IMR-90 (cell line): ENCODE measurements around the gene MRTFB. TPM values are rescaled to one million over a fixed set of nuclear protein-coding genes. Genes with fewer than 3 reads are reported as not detected.

Source experiments
- ATAC-seq: fragments of 200-7000 bp; cut with Tn5 transposase; 2 replicates; pipeline ENCODE4 v1.9.1; 2020; ENCODE audit warnings: low read depth, mild to moderate bottlenecking, moderate library complexity
- BruUV-seq: library from RNA; stranded (reverse); fragments of 400-500 nt; replicated peaks from 2 replicates; lab custom pipeline; 2021; lab: Mats Ljungman, UMichigan
- CTCF ChIA-PET: fragments of 300-600 bp; formaldehyde crosslinking; extraction: SDS; loops from one replicate; lab custom pipeline; 2021; ENCODE audit warnings: antibody characterized with exemption; lab: Yijun Ruan, JAX
- POLR2A ChIA-PET: fragments of 300-600 bp; sonication (Branson Sonifier 250); formaldehyde crosslinking; loops from one replicate; lab custom pipeline; 2022; ENCODE audit warnings: antibody characterized with exemption; ENCODE audit not compliant: unreplicated experiment; lab: Charles Lee
- DNase-seq: peaks from one replicate; pipeline ENCODE4 v3.0.0; 2013
- H2AFZ ChIP-seq: replicated peaks from 2 replicates; pipeline ENCODE3; 2013; ENCODE audit warnings: low read length, mild to moderate bottlenecking; ENCODE audit not compliant: poor library complexity
- H2AK5ac ChIP-seq: 2 replicates; pipeline ENCODE4 v1.6.1; 2013; ENCODE audit warnings: low read depth, low read length, inconsistent platforms
- H2AK9ac ChIP-seq: replicated peaks from 2 replicates; pipeline ENCODE3; 2013; ENCODE audit warnings: mild to moderate bottlenecking, low read depth, low read length, moderate library complexity; ENCODE audit not compliant: poor library complexity
- H2BK120ac ChIP-seq: 2 replicates; pipeline ENCODE4 v1.6.1; 2013; ENCODE audit warnings: low read depth, low read length, inconsistent platforms
- H2BK15ac ChIP-seq: 3 replicates; pipeline ENCODE4 v1.6.1; 2013; ENCODE audit warnings: low read depth, low read length, inconsistent platforms
- H2BK20ac ChIP-seq: 2 replicates; pipeline ENCODE4 v1.6.1; 2013; ENCODE audit warnings: low read depth, mild to moderate bottlenecking, inconsistent platforms, low read length, moderate library complexity
- H2BK5ac ChIP-seq: 2 replicates; pipeline ENCODE4 v1.6.1; 2013; ENCODE audit warnings: mild to moderate bottlenecking, low read depth, low read length, inconsistent platforms; ENCODE audit not compliant: poor library complexity, severe bottlenecking
- H3K14ac ChIP-seq: replicated peaks from 2 replicates; pipeline ENCODE4 v1.6.1; 2013; ENCODE audit warnings: low read depth, low read length, inconsistent platforms
- H3K18ac ChIP-seq: 2 replicates; pipeline ENCODE4 v1.6.1; 2013; ENCODE audit warnings: low read depth, low read length, control low read depth
- H3K23ac ChIP-seq: 2 replicates; pipeline ENCODE4 v1.6.1; 2013; ENCODE audit warnings: low read depth, low read length, inconsistent platforms
- H3K27ac ChIP-seq: 2 replicates; pipeline ENCODE4 v1.5.1; 2013; ENCODE audit warnings: mild to moderate bottlenecking, control low read depth, low read length; ENCODE audit not compliant: insufficient read depth
- H3K27me3 ChIP-seq: 2 replicates; pipeline ENCODE4 v1.6.1; 2013; ENCODE audit warnings: low read length; ENCODE audit not compliant: control insufficient read depth, insufficient read depth
- H3K36me3 ChIP-seq: 2 replicates; pipeline ENCODE4 v1.6.1; 2013; ENCODE audit warnings: low read length, mixed read lengths; ENCODE audit not compliant: control insufficient read depth, insufficient read depth
- H3K4ac ChIP-seq: 2 replicates; pipeline ENCODE4 v1.6.1; 2013; ENCODE audit warnings: low read depth, low read length, inconsistent platforms
- H3K4me1 ChIP-seq: 2 replicates; pipeline ENCODE4 v1.6.1; 2013; ENCODE audit warnings: low read length, mixed read lengths; ENCODE audit not compliant: control insufficient read depth, insufficient read depth
- H3K4me2 ChIP-seq: 2 replicates; pipeline ENCODE4 v1.6.1; 2013; ENCODE audit warnings: low read depth, mild to moderate bottlenecking, control low read depth, low read length, moderate library complexity
- H3K4me3 ChIP-seq: 2 replicates; pipeline ENCODE4 v1.5.1; 2013; ENCODE audit warnings: low read depth, mild to moderate bottlenecking, control low read depth, low read length, moderate library complexity; ENCODE audit not compliant: insufficient read depth
- H3K56ac ChIP-seq: 2 replicates; pipeline ENCODE4 v1.6.1; 2013; ENCODE audit warnings: low read length, inconsistent platforms; ENCODE audit not compliant: insufficient read depth; ENCODE audit errors: extremely low read depth
- H3K79me1 ChIP-seq, 2 experiments: 2 replicates each; pipeline ENCODE4 v1.6.1; 2013; ENCODE audit warnings: low read length in 2 of 2, inconsistent platforms in 1 of 2, low read depth in 1 of 2
- H3K9ac ChIP-seq: 2 replicates; pipeline ENCODE4 v1.6.1; 2013; ENCODE audit warnings: low read depth, low read length, control low read depth
- H3K9me1 ChIP-seq: 2 replicates; pipeline ENCODE4 v1.6.1; 2013; ENCODE audit warnings: low read length, inconsistent platforms; ENCODE audit not compliant: insufficient read depth
- H3K9me3 ChIP-seq: 2 replicates; pipeline ENCODE4 v1.6.1; 2013; ENCODE audit warnings: low read length; ENCODE audit not compliant: control insufficient read depth, insufficient read depth
- H4K20me1 ChIP-seq: 2 replicates; pipeline ENCODE4 v1.6.1; 2013; ENCODE audit warnings: low read length, inconsistent platforms; ENCODE audit not compliant: insufficient read depth
- H4K5ac ChIP-seq: 2 replicates; pipeline ENCODE4 v1.6.1; 2013; ENCODE audit warnings: mild to moderate bottlenecking, low read depth, low read length, control low read depth
- H4K8ac ChIP-seq, 2 experiments: 2 replicates each; pipeline ENCODE4 v1.6.1; 2013; ENCODE audit warnings: low read depth in 2 of 2, low read length in 2 of 2, control low read depth in 1 of 2, inconsistent platforms in 1 of 2
- H4K91ac ChIP-seq: 2 replicates; pipeline ENCODE4 v1.6.1; 2013; ENCODE audit warnings: low read depth, low read length, inconsistent platforms; ENCODE audit not compliant: insufficient read depth
- BHLHE40 ChIP-seq: fragments of 150-350 bp; IDR thresholded peaks from 2 replicates; pipeline ENCODE4 v1.6.1; 2016; ENCODE audit warnings: mild to moderate bottlenecking, low read depth, low read length
- MXI1 ChIP-seq: IDR thresholded peaks from 2 replicates; pipeline ENCODE4 v1.6.1; 2012; ENCODE audit warnings: low read depth, mild to moderate bottlenecking, low read length, moderate library complexity, borderline replicate concordance
- WGBS, 2 experiments: methylation state at CpG; one replicate each; pipeline versions ENCODE4 v1.1.5 to v1.1.7; 2013; ENCODE audit warnings: missing lambda C conversion rate in 2 of 2; ENCODE audit not compliant: insufficient read length in 1 of 2; ENCODE audit errors: extremely low coverage in 2 of 2; 5-methylcytosine and 5-hydroxymethylcytosine counted together
- dilution Hi-C: fragments of 300-500 bp; cut with HindIII; formaldehyde crosslinking; loops from one replicate; pipeline ENCODE4 v1.14.3; 2018; ENCODE audit warnings: low sequenced_read_pairs; ENCODE audit not compliant: unreplicated experiment
- in situ Hi-C: fragments of 300-500 bp; cut with MboI; formaldehyde crosslinking; loops from 3 replicates; pipeline ENCODE4 v1.14.3; 2019; ENCODE audit warnings: low sequenced_read_pairs, inconsistent platforms, mixed read lengths
- intact Hi-C: fragments of 100-400 bp; cut with micrococcal nuclease; formaldehyde crosslinking; loops from 2 replicates; pipeline ENCODE4 v1.10.0; 2022
- polyA plus RNA-seq, 3 experiments: library from polyadenylated mRNA; depleted of rRNA; stranded (reverse); fragments of >200 nt; gene quantifications; 2 replicates each; pipeline ENCODE4 v1.2.3, GENCODE V29; 2012; ENCODE audit warnings: low replicate concordance in 1 of 3
- total RNA-seq: library from RNA; depleted of rRNA; stranded (reverse); fragments of >200 nt; gene quantifications from 2 replicates; pipeline ENCODE4 v1.2.3, GENCODE V29; 2012

MRTFB gene
- total and polyA plus RNA-seq, 2 of the 4 experiments (the other 2 are of a cell fraction): 4.4 to 5.4 TPM

DNA sequence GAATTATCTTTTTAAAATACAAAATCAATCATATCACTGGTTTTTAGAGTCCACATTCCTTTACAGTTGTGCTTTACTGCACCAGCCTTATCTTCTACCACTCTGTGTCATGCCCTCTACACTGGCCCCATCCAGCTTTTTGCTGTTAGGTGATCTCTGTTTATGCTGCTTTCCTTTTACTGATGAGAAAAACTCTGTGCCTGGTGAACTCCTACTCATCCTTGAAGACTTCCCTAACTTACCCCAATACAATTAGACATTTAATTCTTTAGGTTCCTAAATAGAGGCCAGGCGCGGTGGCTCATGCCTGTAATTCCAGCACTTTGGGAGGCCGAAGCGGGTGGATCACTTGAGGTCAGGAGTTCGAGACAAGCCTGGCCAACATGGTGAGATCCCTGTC lies 64.6 kb downstream of the MRTFB start:
- DNase-seq: no peak
- in situ Hi-C loops: no loop called here
- POLR2A ChIA-PET: no interaction called here

More for the DNA sequence above, 64.6 kb downstream of the MRTFB start:
- H3K9me1 ChIP-seq: no peaks in the 10 kb centered on the region
- no peak overlapping the region for H4K8ac ChIP-seq
- no peak overlapping the region for H2AK9ac ChIP-seq
- H3K4me2 ChIP-seq: no peak overlapping the region
- H3K9ac ChIP-seq: no peak overlapping the region
- H2BK120ac ChIP-seq: no peak overlapping the region
- no peak overlapping the region for H2AK5ac ChIP-seq
- H2BK20ac ChIP-seq: no peak overlapping the region
- H3K18ac ChIP-seq: no peak overlapping the region
- no peak for ATAC-seq
- no peak overlapping the region for H2AFZ ChIP-seq
- no peak overlapping the region for H2BK15ac ChIP-seq
- H3K27ac ChIP-seq: no peak overlapping the region
- H4K91ac ChIP-seq: no peak overlapping the region
- H3K4ac ChIP-seq: no peak overlapping the region
- no TSS peak for BruUV-seq
- peaks cover 2% of the 10 kb centered on the region for H3K4me1 ChIP-seq
- H3K14ac ChIP-seq: no peak overlapping the region
- no peak overlapping the region for H3K4me3 ChIP-seq
- peaks cover 6 to 8% of the 10 kb centered on the region in 2 experiments; a peak in 3 of 4 replicates for H3K79me1 ChIP-seq
- H4K20me1 ChIP-seq: no peaks in the 10 kb centered on the region
- dilution Hi-C loops (no loop called here), intact Hi-C loops (no loop called here)
- H3K56ac ChIP-seq: no peak overlapping the region
- no peak overlapping the region for H3K23ac ChIP-seq
- TF ChIP-seq BHLHE40 (no peak), MXI1 (no peak)
- 100% methylated on average over 2 of the region's 5 CpGs; no CpG with 5 or more reads in 1 of the 2 experiments for WGBS, 2 experiments
- H2BK5ac ChIP-seq: no peak overlapping the region
- CTCF ChIA-PET: no interaction called here
- no peak overlapping the region for H4K5ac ChIP-seq
- H3K36me3 ChIP-seq: no peaks in the 10 kb centered on the region
- H3K9me3 ChIP-seq: no peaks in the 10 kb centered on the region
- no peaks in the 10 kb centered on the region for H3K27me3 ChIP-seq
